Measurements from ENCODE around the gene SEZ6L.

Gene SEZ6L

DNA sequence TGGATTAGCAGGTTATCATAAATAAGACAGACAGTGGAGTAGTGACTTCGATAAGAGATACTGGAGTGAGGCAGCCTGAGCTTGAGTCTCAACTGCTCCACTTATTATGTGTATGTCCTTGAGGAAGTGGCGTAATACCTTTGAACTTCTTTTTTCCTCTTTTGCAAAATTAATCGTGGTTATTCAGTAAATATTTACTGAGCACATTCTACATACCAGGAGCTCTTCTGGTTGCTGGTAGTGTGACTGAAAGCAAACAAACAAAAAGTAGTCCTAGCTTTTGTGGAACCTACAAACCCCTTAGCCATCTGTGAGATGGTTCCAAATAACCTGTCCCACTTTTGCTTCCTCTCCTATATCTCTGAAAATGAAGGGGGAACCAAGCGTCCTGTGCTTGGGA lies 134.2 kb downstream of the SEZ6L start:
- H3K27ac Mint-ChIP-seq: no peak overlapping the region
- peaks cover 50 to 64% of the 10 kb centered on the region in 2 donors for H3K27me3 Mint-ChIP-seq
- ATAC-seq (replicated peaks) (no peak), DNase-seq (no peak)
- no peaks in the 10 kb centered on the region for H3K36me3 Mint-ChIP-seq (ENCODE audit: insufficient read depth)
- no peak overlapping the region for H3K4me3 Mint-ChIP-seq
- H3K9me3 Mint-ChIP-seq: no peaks in the 10 kb centered on the region
- no peaks in the 10 kb centered on the region for H3K4me1 Mint-ChIP-seq (ENCODE audit: low read depth in 2 of 2)

DNA sequence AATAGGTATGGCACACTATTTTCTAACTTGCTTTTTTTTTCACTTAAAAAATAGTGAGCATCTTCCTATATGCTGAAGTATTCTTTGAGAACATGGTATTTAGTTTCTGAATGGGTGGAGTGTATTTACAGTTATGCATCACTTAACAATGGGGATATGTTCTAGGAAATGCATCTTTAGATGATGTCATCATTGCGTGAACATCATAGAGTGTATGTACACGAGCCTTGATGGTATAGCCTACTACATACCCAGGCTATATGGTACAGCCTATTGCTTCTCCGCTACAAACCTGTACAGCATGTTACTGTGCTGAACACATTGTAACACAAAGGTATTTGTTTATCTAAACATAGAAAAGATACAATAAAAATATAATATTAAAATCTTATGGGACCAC lies 135.5 kb downstream of the SEZ6L start:
- Mint-ChIP-seq H3K4me1 (ENCODE audit: low read depth in 2 of 2) (no peaks in the 10 kb centered on the region), H3K27ac (no peak overlapping the region), H3K36me3 (ENCODE audit: insufficient read depth) (no peaks in the 10 kb centered on the region), H3K4me3 (no peak overlapping the region), H3K27me3 (peaks cover 57 to 77% of the 10 kb centered on the region in 2 donors), H3K9me3 (no peaks in the 10 kb centered on the region)
- DNase-seq (no peak), ATAC-seq (replicated peaks) (no peak)

DNA sequence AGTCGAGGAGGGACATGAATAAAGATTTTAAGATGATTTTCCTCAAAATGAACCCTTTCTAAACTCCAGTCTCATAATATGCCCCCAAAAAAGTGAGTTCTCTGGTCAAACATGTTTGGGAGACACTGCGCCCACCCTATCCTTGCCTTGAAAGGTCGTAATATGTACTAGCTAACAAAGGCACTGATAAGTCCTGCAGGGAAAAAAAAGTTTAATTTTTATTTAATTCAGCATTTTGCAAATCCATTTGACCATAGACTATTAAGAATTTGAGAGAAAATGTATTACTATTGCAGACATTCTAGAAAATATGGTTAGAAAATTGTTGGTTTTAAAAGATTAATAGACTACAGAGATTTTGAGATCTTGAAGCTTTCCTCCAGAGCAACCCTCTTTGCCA lies 139.2 kb downstream of the SEZ6L start:
- H3K27me3 Mint-ChIP-seq: peaks cover 41 to 66% of the 10 kb centered on the region in 2 donors
- H3K36me3 Mint-ChIP-seq (ENCODE audit: insufficient read depth): no peaks in the 10 kb centered on the region
- DNase-seq (no peak), ATAC-seq (replicated peaks) (no peak)
- H3K4me3 Mint-ChIP-seq: no peak overlapping the region
- H3K9me3 Mint-ChIP-seq: no peaks in the 10 kb centered on the region
- no peaks in the 10 kb centered on the region for H3K4me1 Mint-ChIP-seq (ENCODE audit: low read depth in 2 of 2)
- H3K27ac Mint-ChIP-seq: no peak overlapping the region

DNA sequence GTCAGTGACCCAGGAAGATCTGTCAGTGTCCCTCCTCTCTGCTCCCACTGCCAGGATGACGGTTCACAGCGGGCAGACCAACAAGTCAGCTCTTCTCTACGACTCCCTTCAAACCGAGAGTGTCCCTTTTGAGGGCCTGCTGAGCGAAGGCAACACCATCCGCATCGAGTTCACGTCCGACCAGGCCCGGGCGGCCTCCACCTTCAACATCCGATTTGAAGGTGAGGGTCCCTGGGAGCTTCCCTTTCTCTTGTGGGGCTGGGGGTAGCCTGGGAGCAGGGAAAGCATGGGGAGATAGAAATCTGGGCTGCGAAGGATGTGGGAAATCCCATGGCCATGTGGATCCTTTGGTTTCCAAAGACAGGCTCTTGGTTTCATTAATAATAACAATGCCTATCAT lies 141.4 kb downstream of the SEZ6L start:
- H3K4me3 Mint-ChIP-seq: no peak overlapping the region
- peaks cover 37 to 72% of the 10 kb centered on the region in 2 donors for H3K27me3 Mint-ChIP-seq
- no peaks in the 10 kb centered on the region for H3K9me3 Mint-ChIP-seq
- DNase-seq (no peak), ATAC-seq (replicated peaks) (no peak)
- H3K27ac Mint-ChIP-seq: no peak overlapping the region
- H3K36me3 Mint-ChIP-seq (ENCODE audit: insufficient read depth): no peaks in the 10 kb centered on the region
- H3K4me1 Mint-ChIP-seq (ENCODE audit: low read depth in 2 of 2): no peaks in the 10 kb centered on the region

GRCh38 chr22:26313291-26313690 lies 144.0 kb downstream of the SEZ6L start:
- H3K27ac Mint-ChIP-seq: no peak overlapping the region
- H3K4me1 Mint-ChIP-seq (ENCODE audit: low read depth in 2 of 2): no peaks in the 10 kb centered on the region
- H3K27me3 Mint-ChIP-seq: peaks cover 37 to 63% of the 10 kb centered on the region in 2 donors
- no peaks in the 10 kb centered on the region for H3K36me3 Mint-ChIP-seq (ENCODE audit: insufficient read depth)
- H3K9me3 Mint-ChIP-seq: no peaks in the 10 kb centered on the region
- H3K4me3 Mint-ChIP-seq: no peak overlapping the region
- DNase-seq: no peak
- no peak for ATAC-seq (replicated peaks)

- no peaks in the 10 kb centered on the region for H3K4me1 Mint-ChIP-seq (ENCODE audit: low read depth in 2 of 2)
- peaks cover 42 to 61% of the 10 kb centered on the region in 2 donors for H3K27me3 Mint-ChIP-seq
- DNase-seq (no peak), ATAC-seq (replicated peaks) (no peak)
- H3K27ac Mint-ChIP-seq: no peak overlapping the region
- H3K4me3 Mint-ChIP-seq: no peak overlapping the region
- no peaks in the 10 kb centered on the region for H3K9me3 Mint-ChIP-seq
- no peaks in the 10 kb centered on the region for H3K36me3 Mint-ChIP-seq (ENCODE audit: insufficient read depth)
Observed at GRCh38 chr22:26314171-26314570, 144.9 kb downstream of the SEZ6L start.

DNA sequence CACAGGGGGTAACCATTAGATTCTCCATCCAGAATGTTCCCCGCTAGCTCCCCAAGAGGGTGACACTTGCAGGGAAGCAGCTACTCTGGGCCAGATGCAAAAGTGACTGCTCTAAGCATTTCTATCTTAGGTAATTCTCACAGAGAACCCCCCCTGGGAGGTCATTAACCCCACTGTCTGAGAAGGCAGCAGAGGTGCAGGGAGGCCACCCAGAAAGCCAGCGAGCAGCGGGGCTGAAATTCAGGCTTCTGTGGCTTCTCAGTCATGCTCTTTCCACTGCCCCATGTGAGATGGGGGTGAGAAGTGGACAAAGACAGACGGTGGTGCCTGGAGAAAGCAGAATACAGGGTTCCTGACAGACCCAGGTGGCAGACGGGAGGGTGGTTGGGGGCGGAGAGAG lies 145.4 kb downstream of the SEZ6L start:
- H3K4me1 Mint-ChIP-seq (ENCODE audit: low read depth in 2 of 2): no peaks in the 10 kb centered on the region
- no peak for DNase-seq
- no peak for ATAC-seq (replicated peaks)
- H3K27ac Mint-ChIP-seq: no peak overlapping the region
- H3K9me3 Mint-ChIP-seq: no peaks in the 10 kb centered on the region
- H3K4me3 Mint-ChIP-seq: no peak overlapping the region
- no peaks in the 10 kb centered on the region for H3K36me3 Mint-ChIP-seq (ENCODE audit: insufficient read depth)
- peaks cover 43 to 61% of the 10 kb centered on the region in 2 donors for H3K27me3 Mint-ChIP-seq

DNA sequence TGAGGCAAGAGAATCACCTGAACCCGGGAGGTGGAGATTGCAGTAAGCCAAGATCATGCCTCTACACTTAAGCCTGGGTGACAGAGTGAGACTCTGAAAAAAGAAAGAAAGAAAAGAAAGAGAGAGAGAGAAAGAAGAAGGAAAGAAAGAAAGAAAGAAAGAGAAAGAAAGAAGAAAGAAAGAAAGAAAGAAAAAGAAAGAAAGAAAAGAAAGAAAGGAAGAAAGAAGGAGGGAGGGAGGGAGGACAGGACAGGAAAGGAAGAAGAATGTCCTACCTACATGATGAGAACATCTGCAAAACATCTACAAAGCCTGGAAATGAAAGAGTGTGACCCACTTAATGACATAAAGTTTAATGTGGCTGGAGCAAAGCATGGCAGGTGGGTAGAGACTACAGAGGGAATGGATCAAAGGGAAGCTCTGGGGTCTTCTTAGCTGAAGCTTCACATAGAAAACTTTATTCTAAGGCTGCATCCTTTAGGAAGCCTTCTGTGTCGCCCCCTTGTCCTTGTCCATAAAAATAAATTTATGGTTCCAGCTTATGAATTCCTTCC lies 147.5 kb downstream of the SEZ6L start:
- H3K27me3 Mint-ChIP-seq: peaks cover 38 to 60% of the 10 kb centered on the region in 2 donors
- no peak overlapping the region for H3K27ac Mint-ChIP-seq

GRCh38 chr22:26318975-26319374 lies 149.7 kb downstream of the SEZ6L start:
- Mint-ChIP-seq H3K4me1 (ENCODE audit: low read depth in 2 of 2) (no peaks in the 10 kb centered on the region), H3K9me3 (no peaks in the 10 kb centered on the region), H3K27me3 (peaks cover 53 to 69% of the 10 kb centered on the region in 2 donors), H3K27ac (no peak overlapping the region), H3K36me3 (ENCODE audit: insufficient read depth) (no peaks in the 10 kb centered on the region), H3K4me3 (no peak overlapping the region)
- ATAC-seq (replicated peaks): no peak
- no peak for DNase-seq

More for the DNA sequence above, 147.5 kb downstream of the SEZ6L start:
- H3K4me1 Mint-ChIP-seq (ENCODE audit: low read depth in 2 of 2): no peaks in the 10 kb centered on the region
- no peak overlapping the region for H3K4me3 Mint-ChIP-seq
- H3K36me3 Mint-ChIP-seq (ENCODE audit: insufficient read depth): no peaks in the 10 kb centered on the region
- H3K9me3 Mint-ChIP-seq: no peaks in the 10 kb centered on the region
- DNase-seq (no peak), ATAC-seq (replicated peaks) (no peak)

DNA sequence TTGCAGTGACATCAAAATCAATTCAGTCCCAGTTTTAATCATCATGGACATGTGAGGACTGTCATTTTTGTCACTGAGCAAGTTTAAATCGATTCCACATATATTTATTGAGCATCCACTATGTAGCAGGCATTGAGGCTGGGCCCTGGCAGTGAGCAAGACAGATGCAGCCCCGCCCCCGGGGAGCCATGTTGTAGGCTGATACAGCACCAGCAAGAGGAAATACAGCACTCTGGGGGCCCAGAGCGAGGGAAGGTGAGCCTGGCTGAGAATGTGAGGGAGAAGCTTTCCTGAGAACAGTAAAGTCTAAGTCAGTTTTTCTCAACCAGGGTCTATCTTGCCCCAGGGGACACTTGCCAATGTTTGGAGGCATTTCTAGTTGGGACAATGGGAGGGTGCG lies 151.2 kb downstream of the SEZ6L start:
- H3K27me3 Mint-ChIP-seq: peaks cover 59 to 74% of the 10 kb centered on the region in 2 donors

DNA sequence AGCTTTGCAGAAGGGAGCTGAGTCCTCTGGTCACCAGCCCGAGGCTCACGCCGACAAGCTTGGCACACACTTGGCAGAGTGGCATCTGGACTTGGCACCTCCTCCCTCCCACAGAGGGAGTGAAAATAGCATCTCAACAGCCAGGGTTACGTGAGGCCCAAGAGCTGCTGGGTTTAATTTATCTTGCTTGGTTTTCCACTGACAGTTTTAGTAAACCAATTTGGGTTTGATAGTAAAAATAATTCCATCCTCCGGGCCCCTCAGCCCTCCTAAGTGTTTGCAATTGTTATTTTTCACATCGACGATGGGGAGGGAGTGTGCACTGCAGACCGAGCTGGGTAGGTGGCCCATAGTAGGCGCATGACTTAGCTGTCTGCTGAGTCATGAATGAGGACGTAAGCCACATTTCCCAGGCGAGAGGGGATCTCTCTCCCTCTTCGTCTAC lies 152.2 kb downstream of the SEZ6L start:
- no peaks in the 10 kb centered on the region for H3K36me3 Mint-ChIP-seq (ENCODE audit: insufficient read depth)
- no peak overlapping the region for H3K27ac Mint-ChIP-seq
- H3K27me3 Mint-ChIP-seq: peaks cover 55 to 71% of the 10 kb centered on the region in 2 donors
- no peak overlapping the region for H3K4me3 Mint-ChIP-seq
- no peaks in the 10 kb centered on the region for H3K4me1 Mint-ChIP-seq (ENCODE audit: low read depth in 2 of 2)
- no peak for ATAC-seq (replicated peaks)
- DNase-seq: no peak
- no peaks in the 10 kb centered on the region for H3K9me3 Mint-ChIP-seq

More for the DNA sequence above, 151.2 kb downstream of the SEZ6L start:
- H3K36me3 Mint-ChIP-seq (ENCODE audit: insufficient read depth): no peaks in the 10 kb centered on the region
- ATAC-seq (replicated peaks) (no peak), DNase-seq (no peak)
- H3K4me1 Mint-ChIP-seq (ENCODE audit: low read depth in 2 of 2): no peaks in the 10 kb centered on the region
- no peaks in the 10 kb centered on the region for H3K9me3 Mint-ChIP-seq
- no peak overlapping the region for H3K27ac Mint-ChIP-seq
- H3K4me3 Mint-ChIP-seq: no peak overlapping the region

DNA sequence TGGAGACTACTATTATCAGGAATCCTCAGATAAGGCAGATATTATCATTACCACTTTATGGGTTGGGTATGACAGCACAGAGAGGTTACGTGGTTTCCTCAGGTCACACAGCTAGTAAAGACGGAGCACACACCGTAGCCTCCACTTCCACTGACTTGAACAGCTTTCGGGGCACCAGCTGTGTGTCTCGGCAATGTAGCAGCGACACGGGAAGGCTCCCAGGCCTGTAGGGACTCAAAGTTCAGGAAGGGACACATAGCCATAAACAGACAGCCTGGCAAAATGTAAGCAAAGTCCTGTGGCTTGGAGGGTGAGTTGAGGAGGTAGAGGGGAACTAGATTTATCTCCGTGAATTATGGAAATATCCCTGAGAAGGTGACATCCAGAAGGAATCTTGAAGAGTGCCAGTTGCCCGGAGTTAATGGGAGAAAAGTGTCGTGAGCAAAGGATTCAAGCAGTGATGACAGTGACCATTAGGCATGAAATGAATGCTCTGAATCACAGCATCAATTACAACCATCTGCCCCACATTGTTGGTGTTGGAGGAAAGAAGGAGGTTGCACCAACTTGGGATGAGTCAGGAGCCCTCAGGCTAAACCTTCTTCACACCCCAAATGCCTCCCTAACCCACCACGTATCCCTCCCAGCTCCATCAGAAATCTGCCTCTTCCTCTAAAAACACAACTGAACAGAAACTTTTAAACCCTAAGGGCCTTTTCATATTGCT lies 153.1 kb downstream of the SEZ6L start:
- no peaks in the 10 kb centered on the region for H3K4me1 Mint-ChIP-seq (ENCODE audit: low read depth in 2 of 2)
- peaks cover 49 to 67% of the 10 kb centered on the region in 2 donors for H3K27me3 Mint-ChIP-seq
- ATAC-seq (replicated peaks) (no peak), DNase-seq (no peak)
- no peaks in the 10 kb centered on the region for H3K9me3 Mint-ChIP-seq
- H3K27ac Mint-ChIP-seq: no peak overlapping the region
- no peaks in the 10 kb centered on the region for H3K36me3 Mint-ChIP-seq (ENCODE audit: insufficient read depth)
- no peak overlapping the region for H3K4me3 Mint-ChIP-seq

DNA sequence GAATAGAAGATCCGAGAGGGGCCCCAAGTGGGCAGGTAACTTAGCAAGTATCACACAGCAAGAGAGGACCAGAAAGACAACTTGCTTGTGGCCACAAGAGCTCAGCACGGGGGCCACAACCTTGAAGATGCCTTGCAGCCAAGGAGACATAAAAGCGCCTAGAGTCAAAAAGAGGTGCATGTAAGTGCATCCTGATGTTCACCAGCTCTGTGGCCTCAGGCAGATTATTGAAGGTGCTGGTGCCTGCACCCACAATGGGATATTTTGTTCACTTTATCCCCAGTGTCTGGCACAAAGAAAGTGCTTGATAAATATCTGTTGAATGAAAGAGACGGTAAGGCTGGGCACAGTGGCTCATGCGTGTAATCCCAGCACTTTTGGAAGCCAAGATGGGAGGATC lies 153.8 kb downstream of the SEZ6L start:
- Mint-ChIP-seq H3K4me1 (ENCODE audit: low read depth in 2 of 2) (no peaks in the 10 kb centered on the region), H3K9me3 (no peaks in the 10 kb centered on the region), H3K4me3 (no peak overlapping the region), H3K27ac (no peak overlapping the region), H3K36me3 (ENCODE audit: insufficient read depth) (no peaks in the 10 kb centered on the region), H3K27me3 (peaks cover 49 to 63% of the 10 kb centered on the region in 2 donors)
- ATAC-seq (replicated peaks) (no peak), DNase-seq (no peak)

DNA sequence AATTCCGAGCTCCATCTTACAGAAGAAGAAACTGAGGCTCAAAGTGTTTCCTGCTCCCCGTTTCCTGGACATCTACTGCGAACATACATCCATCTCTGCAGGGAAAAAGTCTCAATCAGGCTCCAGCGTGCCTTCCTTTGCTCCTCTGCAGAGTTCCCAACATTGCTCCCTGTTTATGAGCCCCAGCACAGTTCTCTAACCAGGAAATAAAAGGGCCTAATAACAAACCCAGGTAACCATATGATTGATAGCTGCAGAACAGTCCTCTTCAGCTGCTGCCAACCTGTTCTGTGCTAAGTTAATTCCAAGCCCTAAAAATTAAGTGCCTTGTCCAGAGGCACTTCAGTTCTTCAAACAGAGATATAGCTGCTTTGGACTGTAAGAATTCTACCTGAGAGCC lies 154.9 kb downstream of the SEZ6L start:
- H3K27me3 Mint-ChIP-seq: peaks cover 43 to 57% of the 10 kb centered on the region in 2 donors
- H3K27ac Mint-ChIP-seq: no peak overlapping the region
- no peak for DNase-seq
- no peak overlapping the region for H3K4me3 Mint-ChIP-seq
- H3K36me3 Mint-ChIP-seq (ENCODE audit: insufficient read depth): no peaks in the 10 kb centered on the region
- ATAC-seq (replicated peaks): no peak
- no peaks in the 10 kb centered on the region for H3K4me1 Mint-ChIP-seq (ENCODE audit: low read depth in 2 of 2)
- H3K9me3 Mint-ChIP-seq: no peaks in the 10 kb centered on the region

Measured in effector memory CD8-positive, alpha-beta T cell (primary cell).